Right lobe of liver (tissue), 6 donors: ENCODE data around the gene FGGY. TPM values are rescaled to one million over a fixed set of nuclear protein-coding genes. Genes with fewer than 3 reads are reported as not detected.

ENCODE experiments used
- ATAC-seq, 4 donors: fragments of 200-7000 bp; cut with Tn5 transposase; one replicate each; pipeline ENCODE4 v1.9.1; 2020; ENCODE audit warnings: mild to moderate bottlenecking in 4 of 4, moderate library complexity in 4 of 4
- DNase-seq, 3 donors: peaks; one replicate each; pipeline ENCODE4 v3.0.0-alpha.2; 2020
- H3K27ac ChIP-seq, 3 donors: fragments of 200-600 bp; one replicate each; pipeline ENCODE4 v1.8.0; 2022
- H3K27me3 ChIP-seq, 2 donors: fragments of 200-600 bp; one replicate each; pipeline ENCODE4 v1.8.0; 2022
- H3K36me3 ChIP-seq, 4 donors: fragments of 200-600 bp; sonication (generic) in 1 of 4; one replicate each; pipeline versions ENCODE4 v1.5.1 to v1.8.0; 2017 to 2022; ENCODE audit warnings: control low read depth in 1 of 4
- H3K4me1 ChIP-seq, 4 donors: fragments of 200-600 bp; sonication (generic) in 1 of 4; one replicate each; pipeline versions ENCODE4 v1.5.1 to v1.8.0; 2017 to 2022; ENCODE audit warnings: control low read depth in 1 of 4
- H3K4me3 ChIP-seq, 3 donors: fragments of 200-600 bp; one replicate each; pipeline ENCODE4 v1.8.0; 2022
- H3K9me3 ChIP-seq, 4 donors: fragments of 200-600 bp; sonication (generic) in 1 of 4; one replicate each; pipeline versions ENCODE4 v1.5.1 to v1.8.0; 2017 to 2022; ENCODE audit warnings: control low read depth in 1 of 4
- CTCF ChIP-seq, 4 donors: fragments of 200-600 bp in 3 of 4; fragments of 450-650 bp in 1 of 4; IDR thresholded peaks; one replicate each; pipeline versions ENCODE4 v1.5.1 to v1.8.0; 2016 to 2022; ENCODE audit warnings: antibody characterized with exemption in 4 of 4, mild to moderate bottlenecking in 2 of 4
- POLR2A ChIP-seq: fragments of 450-650 bp; IDR thresholded peaks from one replicate; pipeline ENCODE4 v1.6.1; 2017; ENCODE audit warnings: antibody characterized with exemption, mild to moderate bottlenecking
- WGBS: methylation state at CpG from one replicate; pipeline ENCODE4 v1.1.6; 2018; ENCODE audit warnings: low coverage, low lambda C conversion rate; ENCODE audit not compliant: insufficient coverage; ENCODE audit errors: missing lambda C conversion rate; 5-methylcytosine and 5-hydroxymethylcytosine counted together
- intact Hi-C, 2 donors: fragments of 100-400 bp; cut with DNase I; formaldehyde crosslinking; loops; one replicate each; pipeline versions ENCODE4 v1.11.2 to v1.14.1; 2022
- total RNA-seq, 6 experiments: library from RNA; depleted of rRNA in 2 of 6; stranded (reverse); fragments of >200 nt in 2 of 6; fragmentation: NEBNext Ultra II Directional in 3 of 6; extraction: Animal tissue kit (Norgen Biotek cat#: 25700) in 3 of 6; gene quantifications; one replicate each; pipeline versions ENCODE4 v1.1.0 to v1.2.4, GENCODE V29; 2016 to 2023
- donor health status: DM: no; HTN: yes; CAD: no.
- donor health status: DM: no; HTN: no; CAD: no.
- donor health status: DM: no; HTN: no; CAD: no.
- donor health status: DM: no; HTN: yes; CAD: no.
- donor health status: DM: no; HTN: yes; CAD: no.

Gene FGGY
- total RNA-seq, 6 experiments from 2014 or later = 45.5 to 84.2 (median 58.7) TPM

GRCh38 chr1:59446257-59446901 lies 149.5 kb downstream of the FGGY start:
- TF ChIP-seq POLR2A = no peak
- no peak for TF ChIP-seq CTCF (IDR thresholded peaks at IDR 0.05)
- intact Hi-C loops = no loop called here
- DNase-seq (no peak), ATAC-seq (peak in 2 of 4 donors; percentile 23 to 37)
- Histone ChIP-seq H3K9me3 (no peaks in the 10 kb centered on the region), H3K27ac (no peak overlapping the region), H3K4me3 (no peak overlapping the region), H3K27me3 (no peaks in the 10 kb centered on the region), H3K4me1 (peaks cover 0 to 4% (median 0%) of the 10 kb centered on the region in 4 donors), H3K36me3 (no peaks in the 10 kb centered on the region)
- WGBS = 63% methylated on average over 9 of the region's 9 CpGs

GRCh38 chr1:59452026-59452425 lies 155.1 kb downstream of the FGGY start:
- Histone ChIP-seq H3K27me3 (no peaks in the 10 kb centered on the region), H3K36me3 (no peaks in the 10 kb centered on the region), H3K27ac (no peak overlapping the region), H3K4me3 (no peak overlapping the region), H3K9me3 (no peaks in the 10 kb centered on the region), H3K4me1 (peaks cover 0 to 4% (median 2%) of the 10 kb centered on the region in 4 donors)
- TF ChIP-seq CTCF (IDR thresholded peaks at IDR 0.05) (no peak), POLR2A (no peak)
- intact Hi-C loops = no loop called here
- 71% methylated on average over 1 of the region's 1 CpG for WGBS
- ATAC-seq = no peak
- no peak for DNase-seq

- Histone ChIP-seq H3K9me3 (no peaks in the 10 kb centered on the region), H3K27ac (no peak overlapping the region), H3K36me3 (no peaks in the 10 kb centered on the region), H3K4me1 (peaks cover 0 to 10% (median 2%) of the 10 kb centered on the region in 4 donors), H3K27me3 (no peaks in the 10 kb centered on the region), H3K4me3 (no peak overlapping the region)
- TF ChIP-seq CTCF (IDR thresholded peaks at IDR 0.05) (no peak), POLR2A (no peak)
- DNase-seq (no peak), ATAC-seq (no peak)
- intact Hi-C loops = no loop called here
- WGBS = 91% methylated on average over 1 of the region's 1 CpG
Measured at GRCh38 chr1:59452559-59452958, 155.7 kb downstream of the FGGY start.

- intact Hi-C loops = no loop called here
- DNase-seq (no peak), ATAC-seq (peak in 1 of 4 donors; percentile 39)
Measured at GRCh38 chr1:59453297-59453968, 156.5 kb downstream of the FGGY start.

More at GRCh38 chr1:59453297-59453968, 156.5 kb downstream of the FGGY start:
- no peaks in the 10 kb centered on the region for H3K36me3 ChIP-seq
- H3K4me1 ChIP-seq = peaks cover 0 to 14% (median 2%) of the 10 kb centered on the region in 4 donors
- no peak overlapping the region for H3K27ac ChIP-seq
- TF ChIP-seq CTCF (IDR thresholded peaks at IDR 0.05) (no peak), POLR2A (no peak)
- no peak overlapping the region for H3K4me3 ChIP-seq
- no peaks in the 10 kb centered on the region for H3K9me3 ChIP-seq
- H3K27me3 ChIP-seq = no peaks in the 10 kb centered on the region
- WGBS = 74% methylated on average over 2 of the region's 2 CpGs
